Fibroblast of lung (primary cell): ENCODE results near the gene RGS3. TPM values are rescaled to one million over a fixed set of nuclear protein-coding genes. Genes with fewer than 3 reads are reported as not detected.

ENCODE experiments used
- DNase-seq, 2 donors: peaks; one replicate each; pipeline versions ENCODE4 v3.0.0 to v3.0.0-alpha.2; 2010; ENCODE audit warnings: low read depth in 2 of 2
- H2AFZ ChIP-seq: 2 replicates; pipeline ENCODE4 v1.5.1; 2012; ENCODE audit warnings: low read length, control low read depth, inconsistent platforms
- H3K27ac ChIP-seq: 2 replicates; pipeline ENCODE4 v1.5.1; 2011; ENCODE audit warnings: low read length, control low read depth; ENCODE audit not compliant: insufficient read depth
- H3K27me3 ChIP-seq: 2 replicates; pipeline ENCODE4 v1.5.1; 2011; ENCODE audit warnings: mild to moderate bottlenecking, low read length; ENCODE audit not compliant: control insufficient read depth, insufficient read depth
- H3K36me3 ChIP-seq: 2 replicates; pipeline ENCODE4 v1.5.1; 2011; ENCODE audit warnings: low read length; ENCODE audit not compliant: control insufficient read depth, insufficient read depth
- H3K4me1 ChIP-seq: 2 replicates; pipeline ENCODE4 v1.5.1; 2011; ENCODE audit warnings: low read length; ENCODE audit not compliant: control insufficient read depth, insufficient read depth; ENCODE audit errors: extremely low read depth
- H3K4me2 ChIP-seq: 2 replicates; pipeline ENCODE4 v1.5.1; 2011; ENCODE audit warnings: low read length, control low read depth; ENCODE audit not compliant: insufficient read depth; ENCODE audit errors: extremely low read depth
- H3K4me3 ChIP-seq, 4 experiments: fragments of 200-600 bp in 1 of 4; sonication (generic) in 1 of 4; replicated peaks in 1 of 4; 2 replicates each; pipeline ENCODE4 v1.5.1; 2011 to 2016; ENCODE audit warnings: low read length in 4 of 4, low read depth in 3 of 4, mild to moderate bottlenecking in 3 of 4, control low read depth in 2 of 4, inconsistent platforms in 1 of 4, mixed read lengths in 1 of 4; ENCODE audit not compliant: insufficient read depth in 1 of 4; ENCODE audit errors: control extremely low read depth in 1 of 4
- H3K79me2 ChIP-seq: 2 replicates; pipeline ENCODE4 v1.5.1; 2012; ENCODE audit warnings: mild to moderate bottlenecking, low read length, inconsistent platforms; ENCODE audit not compliant: control insufficient read depth, insufficient read depth
- H3K9ac ChIP-seq: 2 replicates; pipeline ENCODE4 v1.5.1; 2011; ENCODE audit warnings: mild to moderate bottlenecking, low read length, control low read depth; ENCODE audit not compliant: insufficient read depth
- H3K9me3 ChIP-seq: 2 replicates; pipeline ENCODE4 v1.5.1; 2012; ENCODE audit warnings: low read depth, low read length; ENCODE audit not compliant: control insufficient read depth, insufficient read depth
- H4K20me1 ChIP-seq: 2 replicates; pipeline ENCODE4 v1.5.1; 2011; ENCODE audit warnings: low read length; ENCODE audit not compliant: control insufficient read depth, insufficient read depth; ENCODE audit errors: extremely low read depth
- CTCF ChIP-seq, 2 donors: IDR thresholded peaks in 1 of 2; conservative IDR thresholded peaks in 1 of 2; 1 replicate in 1 of 2; 2 replicates in 1 of 2; pipeline ENCODE4 v1.5.1; 2011 to 2012; ENCODE audit warnings: low read length in 2 of 2, control low read depth in 1 of 2, inconsistent platforms in 1 of 2, low read depth in 1 of 2, mild to moderate bottlenecking in 1 of 2
- EZH2 ChIP-seq: IDR thresholded peaks from 2 replicates; pipeline ENCODE4 v1.5.1; 2012; ENCODE audit warnings: low read length, control low read depth, mild to moderate bottlenecking; ENCODE audit errors: missing control alignments
- polyA plus RNA-seq, 2 donors: library from polyadenylated mRNA; depleted of rRNA in 1 of 2; stranded (reverse) in 1 of 2; unstranded in 1 of 2; fragments of >200 nt; gene quantifications; 2 replicates each; pipeline ENCODE4 v1.2.1, GENCODE V29; 2011 to 2012; ENCODE audit warnings: missing spikeins in 1 of 2
- total RNA-seq: library from RNA; depleted of rRNA; stranded (reverse); fragments of >200 nt; gene quantifications from 2 replicates; pipeline ENCODE4 v1.2.1, GENCODE V29; 2014

Gene RGS3
- total and polyA plus RNA-seq, 2 donors (not counting 1 experiment from before 2014, with no cell fraction given), result 48.1 to 74.3 TPM

- TF ChIP-seq EZH2 (no peak), CTCF (conservative IDR thresholded peaks at IDR 0.05 in 1 of 2, IDR thresholded peaks at IDR 0.05 in 1 of 2; ENCODE audit: low read depth in 1 of 2, low read length in 2 of 2) (no peak)
- H3K36me3 ChIP-seq, result no peaks in the 10 kb centered on the region
- H3K4me3 ChIP-seq, result no peak overlapping the region
Measured at GRCh38 chr9:113528811-113529210, 65.3 kb downstream of the RGS3 start.

GRCh38 chr9:113529336-113530009 lies 65.9 kb downstream of the RGS3 start:
- peaks cover 3% of the 10 kb centered on the region for H3K4me1 ChIP-seq
- H3K9ac ChIP-seq, result no peak overlapping the region
- H2AFZ ChIP-seq, result no peak overlapping the region
- H3K4me3 ChIP-seq, result no peak overlapping the region
- H3K27me3 ChIP-seq, result no peaks in the 10 kb centered on the region
- H3K27ac ChIP-seq, result no peak overlapping the region
- no peak overlapping the region for H3K4me2 ChIP-seq
- H3K36me3 ChIP-seq, result no peaks in the 10 kb centered on the region
- H3K79me2 ChIP-seq, result no peaks in the 10 kb centered on the region
- TF ChIP-seq EZH2, result no peak
- no peak for TF ChIP-seq CTCF (conservative IDR thresholded peaks at IDR 0.05 in 1 of 2, IDR thresholded peaks at IDR 0.05 in 1 of 2; ENCODE audit: low read depth in 1 of 2, low read length in 2 of 2)
- no peaks in the 10 kb centered on the region for H4K20me1 ChIP-seq
- no peaks in the 10 kb centered on the region for H3K9me3 ChIP-seq
- no peak for DNase-seq

More at GRCh38 chr9:113528811-113529210, 65.3 kb downstream of the RGS3 start:
- H3K4me1 ChIP-seq, result peaks cover 9% of the 10 kb centered on the region
- no peak overlapping the region for H3K4me2 ChIP-seq
- no peaks in the 10 kb centered on the region for H3K79me2 ChIP-seq
- H3K9me3 ChIP-seq, result no peaks in the 10 kb centered on the region
- H2AFZ ChIP-seq, result no peak overlapping the region
- H3K9ac ChIP-seq, result no peak overlapping the region
- H3K27ac ChIP-seq, result no peak overlapping the region
- H3K27me3 ChIP-seq, result no peaks in the 10 kb centered on the region
- no peaks in the 10 kb centered on the region for H4K20me1 ChIP-seq
- DNase-seq, result no peak

- DNase-seq, result no peak
- Histone ChIP-seq H4K20me1 (no peaks in the 10 kb centered on the region), H3K4me2 (no peak overlapping the region), H3K9me3 (no peaks in the 10 kb centered on the region), H3K36me3 (no peaks in the 10 kb centered on the region), H3K79me2 (no peaks in the 10 kb centered on the region), H3K27ac (no peak overlapping the region), H2AFZ (no peak overlapping the region), H3K27me3 (no peaks in the 10 kb centered on the region), H3K4me3 (no peak overlapping the region), H3K4me1 (no peaks in the 10 kb centered on the region), H3K9ac (no peak overlapping the region)
- TF ChIP-seq EZH2, result no peak
- no peak for TF ChIP-seq CTCF (conservative IDR thresholded peaks at IDR 0.05 in 1 of 2, IDR thresholded peaks at IDR 0.05 in 1 of 2; ENCODE audit: low read depth in 1 of 2, low read length in 2 of 2)
Measured at GRCh38 chr9:113530022-113530635, 66.6 kb downstream of the RGS3 start.
